K562 (cell line): ENCODE data around the gene HMGXB3. TPM values are rescaled to one million over a fixed set of nuclear protein-coding genes. Genes with fewer than 3 reads are reported as not detected.

Experiments used
- BRD4 ChIP-seq: fragments of 200-600 bp; sonication (generic); IDR thresholded peaks from 2 replicates; pipeline ENCODE4 v1.6.1; 2017; ENCODE audit warnings: inconsistent platforms
- C11orf30 ChIP-seq: fragments of 450-650 bp; IDR thresholded peaks from 2 replicates; pipeline ENCODE4 v1.6.1; 2016; ENCODE audit warnings: low read depth, mild to moderate bottlenecking
- EHMT2 ChIP-seq: fragments of 450-650 bp; IDR thresholded peaks from 2 replicates; pipeline ENCODE4 v1.6.1; 2018; ENCODE audit warnings: antibody characterized with exemption
- HIVEP1 ChIP-seq: fragments of 250-450 bp; sonication (Bioruptor Pico); IDR thresholded peaks from 2 replicates; pipeline ENCODE4 v1.4.0; 2020; ENCODE audit warnings: mild to moderate bottlenecking
- KDM5B ChIP-seq: fragments of 200-600 bp; sonication (generic); IDR thresholded peaks from 2 replicates; pipeline ENCODE4 v1.6.1; 2012; ENCODE audit warnings: low read depth, mild to moderate bottlenecking, moderate library complexity, low read length, control low read depth, inconsistent platforms; ENCODE audit not compliant: insufficient replicate concordance
- MYBL2 ChIP-seq, 2 experiments: fragments of 450-650 bp in 1 of 2; sonication (generic) in 1 of 2; formaldehyde crosslinking in 1 of 2; IDR thresholded peaks; 2 replicates each; pipeline versions ENCODE4 v1.6.1 to v1.8.1; 2017 to 2022; ENCODE audit warnings: borderline replicate concordance in 1 of 2, inconsistent platforms in 1 of 2, low read depth in 1 of 2, mild to moderate bottlenecking in 1 of 2, missing genetic modification reagents in 1 of 2, moderate library complexity in 1 of 2
- OTX1 ChIP-seq: fragments of 450-650 bp; formaldehyde crosslinking; IDR thresholded peaks from 2 replicates; pipeline ENCODE4 v1.4.0; 2022; ENCODE audit warnings: mild to moderate bottlenecking
- PBX2 ChIP-seq, 2 experiments: IDR thresholded peaks in 1 of 2; conservative IDR thresholded peaks in 1 of 2; 2 replicates each; pipeline ENCODE4 v1.6.1; 2016; ENCODE audit warnings: low read depth in 2 of 2, mild to moderate bottlenecking in 1 of 2, missing compliant biosample characterization in 1 of 2, missing genetic modification characterization in 1 of 2, moderate library complexity in 1 of 2
- SPI1 ChIP-seq: IDR thresholded peaks from 2 replicates; pipeline ENCODE4 v1.6.1; 2011; ENCODE audit warnings: low read depth, low read length, control low read depth, borderline replicate concordance
- XRCC5 ChIP-seq: fragments of 200-400 bp; formaldehyde crosslinking; IDR thresholded peaks from 2 replicates; pipeline ENCODE4 v1.6.1; 2017; ENCODE audit warnings: low read depth, mild to moderate bottlenecking, low read length
- ZBTB1 ChIP-seq: sonication (generic); formaldehyde crosslinking; IDR thresholded peaks from 2 replicates; pipeline ENCODE4 v1.8.1; 2023; ENCODE audit warnings: missing genetic modification reagents, low read depth, mild to moderate bottlenecking, borderline replicate concordance
- ZFX ChIP-seq: sonication (generic); formaldehyde crosslinking; IDR thresholded peaks from 2 replicates; pipeline ENCODE4 v1.8.0; 2022; ENCODE audit warnings: mild to moderate bottlenecking, missing genetic modification reagents, moderate library complexity
- ZNF75A ChIP-seq: fragments of 450-650 bp; formaldehyde crosslinking; IDR thresholded peaks from 2 replicates; pipeline ENCODE4 v1.4.0; 2020; ENCODE audit warnings: mild to moderate bottlenecking
- polyA plus RNA-seq, 8 experiments: library from polyadenylated mRNA; depleted of rRNA in 4 of 8; stranded (reverse) in 5 of 8; unstranded in 3 of 8; fragments of >200 nt; fragmentation: Nextera tagmentation in 2 of 8; fragmentation: Illumina TruSeq in 1 of 8; extraction: Ambion mirVana in 2 of 8; extraction: Trizol in 1 of 8; gene quantifications; 2 replicates each; pipeline versions ENCODE4 v1.2.1 to v1.2.3, GENCODE V29; 2011 to 2014; ENCODE audit warnings: inconsistent platforms in 1 of 8, missing spikeins in 1 of 8
- total RNA-seq, 7 experiments: library from RNA; depleted of rRNA in 6 of 7; stranded (reverse); fragments of >200 nt in 6 of 7; fragmentation: Illumina TruSeq in 2 of 7; extraction: Trizol in 2 of 7; gene quantifications; 2 replicates each; pipeline versions ENCODE4 v1.2.1 to v1.2.3, GENCODE V29; 2011 to 2021; ENCODE audit warnings: low replicate concordance in 1 of 7
- TF ChIP-seq, protein P1 (sequence below), 2 experiments: fragments of 450-650 bp in 1 of 2; IDR thresholded peaks; 2 replicates each; pipeline ENCODE4 v1.6.1; 2011 to 2017; ENCODE audit warnings: low read depth in 2 of 2, antibody characterized with exemption in 1 of 2, borderline replicate concordance in 1 of 2, low read length in 1 of 2, mild to moderate bottlenecking in 1 of 2, mixed read lengths in 1 of 2; ENCODE audit not compliant: control insufficient read depth in 1 of 2

HMGXB3 gene
- total and polyA plus RNA-seq, 9 of the 15 experiments (the other 6 are each of a cell fraction or from before 2014, with no cell fraction given), result 1.8 to 44.1 (median 32.2) TPM

DNA sequence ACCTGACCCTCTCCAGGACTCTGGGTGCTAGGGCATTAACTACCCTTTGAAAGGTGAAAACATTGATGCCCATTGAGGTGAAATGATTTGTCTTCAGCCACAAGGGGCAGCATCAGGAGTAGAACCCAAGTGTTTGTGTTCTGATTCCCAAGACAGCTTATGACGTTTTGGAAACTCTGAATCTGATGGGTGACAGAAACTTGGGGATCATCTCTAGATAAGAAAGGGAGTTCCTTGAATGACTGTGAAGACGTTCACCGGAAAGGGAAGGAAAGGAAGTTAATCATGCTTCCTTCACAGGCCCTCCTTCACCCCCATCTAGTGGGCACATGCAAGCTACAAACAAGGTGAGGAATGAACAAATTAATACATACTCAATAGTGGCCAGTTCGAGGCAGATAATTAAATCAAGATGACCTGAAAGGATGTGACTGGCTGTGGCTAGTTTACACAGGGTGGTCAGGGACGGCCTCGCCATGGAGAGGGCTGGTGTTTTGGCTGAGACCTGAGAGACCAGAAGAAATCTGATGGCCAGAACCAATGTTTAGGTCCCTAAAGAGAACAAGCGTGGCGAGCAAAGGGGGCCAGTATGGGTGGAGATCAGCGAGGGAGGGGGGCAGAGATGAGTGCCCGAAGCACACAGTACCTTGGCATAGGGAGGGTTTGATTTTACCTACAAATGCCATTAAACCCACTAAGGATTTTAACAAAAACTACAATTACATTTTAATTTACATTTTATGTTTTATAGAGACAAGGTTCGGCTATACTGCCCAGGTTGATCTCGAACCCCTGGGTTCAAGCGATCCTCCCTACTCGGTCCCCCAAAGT lies 40.9 kb upstream of the HMGXB3 start (continued):
- TF ChIP-seq HIVEP1 (CRISPR knock-in tag) (peak; percentile 75; the same call in 1 of the 2 replicates), OTX1 (CRISPR knock-in tag) (no peak), KDM5B (no peak), ZFX (CRISPR knock-in tag) (0 out of 2 replicates have a peak, but pooled peaks have one; percentile 7), BRD4 (0 out of 2 replicates have a peak, but pooled peaks have one; percentile 11), C11orf30 (no peak), PBX2 (CRISPR knock-in tag; IDR thresholded peaks at IDR 0.05; ENCODE audit: low read depth) (no peak), PBX2 (tag; conservative IDR thresholded peaks at IDR 0.05; ENCODE audit: low read depth) (peak; percentile 69), EHMT2 (peak; percentile 64; the same call in 1 of the 2 replicates), MYBL2 (IDR thresholded peaks at IDR 0.05; ENCODE audit: low read depth) (no peak), MYBL2 (CRISPR knock-in tag; IDR thresholded peaks at IDR 0.05; ENCODE audit: borderline replicate concordance) (no peak), ZNF75A (no peak), SPI1 (peak; percentile 48; the same call in 1 of the 2 replicates), XRCC5 (no peak), ZBTB1 (CRISPR knock-in tag) (no peak)
- TF ChIP-seq, protein P1, sequence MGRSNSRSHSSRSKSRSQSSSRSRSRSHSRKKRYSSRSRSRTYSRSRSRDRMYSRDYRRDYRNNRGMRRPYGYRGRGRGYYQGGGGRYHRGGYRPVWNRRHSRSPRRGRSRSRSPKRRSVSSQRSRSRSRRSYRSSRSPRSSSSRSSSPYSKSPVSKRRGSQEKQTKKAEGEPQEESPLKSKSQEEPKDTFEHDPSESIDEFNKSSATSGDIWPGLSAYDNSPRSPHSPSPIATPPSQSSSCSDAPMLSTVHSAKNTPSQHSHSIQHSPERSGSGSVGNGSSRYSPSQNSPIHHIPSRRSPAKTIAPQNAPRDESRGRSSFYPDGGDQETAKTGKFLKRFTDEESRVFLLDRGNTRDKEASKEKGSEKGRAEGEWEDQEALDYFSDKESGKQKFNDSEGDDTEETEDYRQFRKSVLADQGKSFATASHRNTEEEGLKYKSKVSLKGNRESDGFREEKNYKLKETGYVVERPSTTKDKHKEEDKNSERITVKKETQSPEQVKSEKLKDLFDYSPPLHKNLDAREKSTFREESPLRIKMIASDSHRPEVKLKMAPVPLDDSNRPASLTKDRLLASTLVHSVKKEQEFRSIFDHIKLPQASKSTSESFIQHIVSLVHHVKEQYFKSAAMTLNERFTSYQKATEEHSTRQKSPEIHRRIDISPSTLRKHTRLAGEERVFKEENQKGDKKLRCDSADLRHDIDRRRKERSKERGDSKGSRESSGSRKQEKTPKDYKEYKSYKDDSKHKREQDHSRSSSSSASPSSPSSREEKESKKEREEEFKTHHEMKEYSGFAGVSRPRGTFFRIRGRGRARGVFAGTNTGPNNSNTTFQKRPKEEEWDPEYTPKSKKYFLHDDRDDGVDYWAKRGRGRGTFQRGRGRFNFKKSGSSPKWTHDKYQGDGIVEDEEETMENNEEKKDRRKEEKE (IDR thresholded peaks at IDR 0.05; ENCODE audit: borderline replicate concordance in 1 of 2, control insufficient read depth in 1 of 2, low read depth in 2 of 2, low read length in 1 of 2), result no peak
